ENCODE results near the gene HOXC5.

Gene HOXC5

DNA sequence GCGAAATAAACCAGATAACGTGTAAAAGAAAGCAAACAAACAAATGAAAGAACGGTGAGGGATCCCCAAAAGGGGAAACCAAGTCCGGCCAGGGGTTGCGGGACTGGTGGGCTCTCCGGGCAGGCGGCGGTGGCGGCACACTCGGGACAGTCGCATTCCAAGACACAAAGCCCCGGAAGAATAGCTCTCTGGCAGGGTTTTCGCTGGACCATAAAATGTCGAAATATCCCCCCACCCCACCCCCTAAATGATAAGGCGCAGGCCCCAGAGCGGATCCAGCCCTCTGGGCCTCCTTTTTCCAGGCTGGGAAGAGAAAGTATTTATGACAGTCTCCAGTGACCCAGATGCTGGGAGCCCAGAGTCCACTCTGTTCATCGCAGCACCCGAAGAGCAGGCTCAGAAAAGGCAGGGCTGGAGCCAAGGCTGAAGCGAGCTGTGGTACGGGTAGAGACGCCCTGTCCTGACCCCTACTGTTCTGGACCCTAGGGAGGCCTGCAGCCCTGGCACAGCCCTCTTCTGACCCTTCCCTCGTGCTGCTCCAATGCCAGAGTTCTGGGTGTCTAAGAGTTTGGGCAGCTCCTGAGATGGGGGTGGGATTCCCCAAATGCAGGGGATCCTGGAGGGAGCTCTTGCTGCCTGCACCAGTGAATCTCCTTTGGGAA is 26.2 kb upstream of the HOXC5 start:
- DNase-seq (ENCODE audit: low read depth in 2 of 2) = no peak

DNA sequence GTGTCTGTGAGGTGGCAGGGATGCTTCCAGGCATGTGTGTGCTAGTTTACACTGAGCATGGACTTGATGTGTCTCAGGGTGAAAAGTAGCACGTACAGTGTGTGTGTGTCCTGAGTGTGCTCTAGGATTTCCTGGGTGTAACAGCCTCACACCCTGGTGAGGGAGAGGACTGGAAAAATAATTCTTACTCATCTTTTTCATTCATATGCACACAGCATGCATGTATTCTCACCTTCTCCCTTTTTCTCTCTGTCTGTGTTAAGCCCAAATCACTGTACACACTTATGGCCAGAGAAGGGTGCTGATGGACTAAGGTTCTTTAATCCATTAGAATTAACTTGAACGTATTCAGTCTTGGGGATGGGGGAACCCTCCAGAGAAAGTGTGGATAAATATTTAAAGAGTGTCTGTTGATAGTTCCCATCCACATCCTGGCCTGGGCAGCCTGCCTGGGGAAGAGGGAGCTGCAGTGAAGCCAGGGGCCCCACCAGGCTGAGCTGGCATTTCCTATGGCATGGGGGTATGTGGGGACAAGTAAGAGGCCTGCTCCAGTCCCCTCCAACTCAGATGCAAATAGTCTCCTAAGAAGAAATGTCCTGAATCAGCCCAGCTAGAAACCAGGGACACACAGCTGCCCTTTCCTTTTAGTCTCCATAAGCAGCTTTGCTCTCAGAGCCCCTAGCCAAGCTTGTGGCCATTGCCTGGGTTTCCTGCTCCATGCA is 25.2 kb upstream of the HOXC5 start:
- no peak for DNase-seq (ENCODE audit: low read depth in 2 of 2)

DNA sequence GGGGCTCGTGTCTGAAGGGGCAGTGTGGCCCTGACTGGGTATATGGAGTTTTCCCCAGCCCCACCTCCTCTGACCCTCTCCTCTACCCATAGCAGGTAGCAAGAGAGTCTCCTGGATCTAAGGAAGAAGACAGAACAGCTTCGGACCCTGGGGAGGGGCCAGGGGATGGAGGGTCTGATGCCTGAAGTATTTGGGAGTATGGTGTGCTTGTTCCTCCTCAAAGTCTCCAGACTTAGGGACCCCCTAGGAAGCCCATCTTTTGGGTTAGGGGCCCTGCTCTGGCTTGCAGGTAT is 24.6 kb upstream of the HOXC5 start:
- DNase-seq (ENCODE audit: low read depth in 2 of 2) = no peak

DNA sequence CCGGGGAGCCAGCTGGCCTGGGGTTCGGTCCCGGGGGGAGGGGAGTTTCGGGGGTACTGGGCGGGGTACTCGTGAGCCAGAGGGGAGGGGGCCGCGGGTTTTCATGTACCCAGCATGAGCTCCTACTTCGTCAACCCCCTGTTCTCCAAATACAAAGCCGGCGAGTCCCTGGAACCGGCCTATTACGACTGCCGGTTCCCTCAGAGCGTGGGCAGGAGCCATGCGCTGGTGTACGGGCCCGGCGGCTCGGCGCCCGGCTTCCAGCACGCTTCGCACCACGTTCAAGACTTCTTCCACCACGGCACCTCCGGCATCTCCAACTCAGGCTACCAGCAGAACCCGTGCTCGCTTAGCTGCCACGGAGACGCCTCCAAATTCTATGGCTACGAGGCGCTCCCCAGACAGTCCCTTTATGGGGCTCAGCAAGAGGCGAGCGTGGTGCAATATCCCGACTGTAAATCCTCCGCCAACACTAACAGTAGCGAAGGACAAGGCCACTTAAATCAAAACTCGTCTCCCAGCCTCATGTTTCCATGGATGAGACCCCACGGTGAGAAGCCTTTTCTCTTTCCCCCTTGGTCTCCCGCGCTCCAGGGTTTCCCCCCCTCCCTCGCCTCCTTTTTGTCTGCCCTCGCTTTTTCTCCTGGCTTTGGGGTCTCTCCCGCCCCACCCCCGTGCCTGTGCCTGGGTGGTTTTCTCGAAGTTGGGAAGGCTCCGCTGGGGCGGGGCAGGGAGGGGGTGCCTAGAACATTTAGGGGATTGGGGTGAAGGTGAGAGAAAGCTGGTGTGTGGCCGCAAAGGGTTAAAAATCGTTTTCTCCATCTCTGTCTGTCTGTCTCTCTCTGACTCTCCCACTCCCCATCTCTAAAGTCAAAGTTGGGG is 23.4 kb upstream of the HOXC5 start:
- DNase-seq (ENCODE audit: low read depth in 2 of 2) = peak in 1 of 2 donors; percentile 39

DNA sequence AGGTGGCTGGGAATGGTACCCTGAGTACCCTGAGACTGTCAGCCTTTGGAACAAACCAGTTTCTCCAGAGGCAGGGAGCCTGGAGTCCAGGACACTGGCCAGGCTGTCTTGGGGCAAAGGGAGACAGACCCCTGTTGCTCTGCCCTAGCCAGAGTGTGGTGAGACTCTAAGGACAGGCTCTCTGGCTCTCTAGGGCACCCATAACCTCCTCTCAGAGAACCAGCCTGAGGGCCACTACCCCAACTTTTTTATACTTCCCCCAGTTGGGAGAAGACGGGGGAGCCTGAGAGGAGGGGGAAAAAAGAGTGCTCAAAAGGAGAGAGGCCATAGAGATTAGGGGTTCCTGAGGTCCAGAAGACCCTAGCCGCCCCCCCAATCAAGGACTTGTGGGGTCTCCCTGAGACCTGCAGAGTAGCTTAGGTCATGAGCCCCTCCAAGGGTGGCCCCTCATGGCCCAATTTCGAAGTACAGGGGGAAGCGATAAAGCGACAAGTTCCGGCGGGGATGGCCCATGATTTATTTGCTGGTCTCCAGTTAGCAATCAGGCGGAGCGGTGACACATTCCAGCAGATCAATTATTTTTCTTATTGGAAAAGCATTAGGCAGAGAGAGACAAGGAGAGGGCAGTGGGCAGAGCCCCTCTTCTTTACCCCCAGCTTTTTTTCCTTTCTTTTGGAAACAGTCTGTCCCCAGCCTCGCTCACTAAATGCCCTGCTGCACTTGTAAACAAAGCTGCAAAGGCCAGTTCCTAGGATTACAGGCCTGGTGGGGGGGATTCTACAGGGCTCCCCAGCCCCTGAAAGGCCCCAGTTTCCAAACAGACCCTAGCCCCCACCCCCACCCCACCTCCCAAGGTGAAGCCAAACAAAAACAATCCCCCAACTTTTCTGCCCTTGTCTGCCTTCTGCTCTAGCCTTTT is 22.5 kb upstream of the HOXC5 start:
- DNase-seq (ENCODE audit: low read depth in 2 of 2) = no peak

GRCh38 chr12:54010972-54011664 is 21.7 kb upstream of the HOXC5 start:
- DNase-seq (ENCODE audit: low read depth in 2 of 2) = no peak

GRCh38 chr12:54011665-54012532 is 21.0 kb upstream of the HOXC5 start:
- no peak for DNase-seq (ENCODE audit: low read depth in 2 of 2)

DNA sequence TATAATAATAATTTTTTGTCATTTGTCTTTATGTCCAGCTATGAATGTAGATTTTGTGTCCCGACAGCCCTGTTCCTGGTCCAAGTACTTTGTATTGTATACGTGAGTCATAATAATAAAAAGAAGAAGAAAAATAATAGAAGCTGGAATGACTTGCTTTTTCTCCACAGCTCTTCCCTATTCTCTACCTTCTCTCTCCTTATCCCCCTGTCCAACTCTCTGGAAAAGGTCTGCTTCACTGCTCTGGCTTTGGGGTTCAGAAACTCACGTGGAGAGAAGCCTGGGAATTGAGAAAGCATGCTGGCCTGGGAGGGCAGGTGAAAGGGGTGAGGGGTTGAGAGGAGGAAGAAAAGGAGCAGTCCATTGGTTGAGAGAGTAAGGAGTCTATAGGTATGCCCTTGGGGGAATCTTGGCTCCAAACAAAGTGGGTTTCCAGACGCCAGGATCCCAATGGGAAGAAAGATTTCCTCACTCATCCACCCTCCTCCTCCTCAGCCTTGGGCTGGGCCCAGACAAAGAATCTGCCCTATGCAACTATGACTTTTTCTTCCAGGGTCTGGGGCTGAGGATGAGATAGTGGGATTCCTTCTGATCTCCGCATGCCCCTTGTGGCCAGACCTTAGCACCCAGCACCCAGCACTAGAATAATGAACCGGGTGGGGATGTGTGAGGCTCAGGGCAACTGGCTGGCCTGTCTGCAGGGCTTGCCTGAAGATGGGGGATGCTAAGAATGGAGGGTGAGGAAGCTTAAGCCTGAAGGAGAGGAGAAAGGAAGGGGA is 20.0 kb upstream of the HOXC5 start:
- no peak for DNase-seq (ENCODE audit: low read depth in 2 of 2)

DNA sequence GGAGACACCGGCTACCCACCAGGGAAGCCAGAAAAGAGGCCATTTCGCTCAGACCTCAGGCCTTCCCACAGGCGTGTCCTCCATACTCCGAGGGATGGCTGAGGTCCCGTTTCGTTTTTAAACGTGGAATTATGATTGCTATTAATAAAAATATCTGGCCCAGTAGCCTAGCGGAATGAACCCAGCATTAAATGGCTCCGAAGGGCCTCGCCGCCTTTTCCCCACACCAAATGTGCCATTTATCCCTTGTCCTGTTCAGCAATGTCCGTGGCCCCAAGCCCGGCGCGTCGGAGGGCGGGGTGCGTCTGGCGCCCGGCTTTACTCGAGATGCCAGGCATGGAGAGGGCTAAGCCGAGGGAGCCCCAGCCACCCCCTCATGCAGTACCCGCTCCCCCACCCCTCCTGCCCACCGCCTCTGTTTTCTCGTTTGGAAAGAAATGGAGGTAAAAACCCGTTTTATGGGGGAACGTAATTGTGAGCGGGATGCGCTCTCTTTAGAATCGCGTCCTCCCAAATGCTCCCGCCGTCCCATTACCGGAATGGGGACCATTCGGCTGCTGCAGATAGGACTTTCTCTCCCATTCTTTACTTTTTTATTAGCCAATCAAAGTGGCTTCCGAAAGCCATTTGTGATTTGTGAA is 18.4 kb upstream of the HOXC5 start:
- no peak for DNase-seq (ENCODE audit: low read depth in 2 of 2)

DNA sequence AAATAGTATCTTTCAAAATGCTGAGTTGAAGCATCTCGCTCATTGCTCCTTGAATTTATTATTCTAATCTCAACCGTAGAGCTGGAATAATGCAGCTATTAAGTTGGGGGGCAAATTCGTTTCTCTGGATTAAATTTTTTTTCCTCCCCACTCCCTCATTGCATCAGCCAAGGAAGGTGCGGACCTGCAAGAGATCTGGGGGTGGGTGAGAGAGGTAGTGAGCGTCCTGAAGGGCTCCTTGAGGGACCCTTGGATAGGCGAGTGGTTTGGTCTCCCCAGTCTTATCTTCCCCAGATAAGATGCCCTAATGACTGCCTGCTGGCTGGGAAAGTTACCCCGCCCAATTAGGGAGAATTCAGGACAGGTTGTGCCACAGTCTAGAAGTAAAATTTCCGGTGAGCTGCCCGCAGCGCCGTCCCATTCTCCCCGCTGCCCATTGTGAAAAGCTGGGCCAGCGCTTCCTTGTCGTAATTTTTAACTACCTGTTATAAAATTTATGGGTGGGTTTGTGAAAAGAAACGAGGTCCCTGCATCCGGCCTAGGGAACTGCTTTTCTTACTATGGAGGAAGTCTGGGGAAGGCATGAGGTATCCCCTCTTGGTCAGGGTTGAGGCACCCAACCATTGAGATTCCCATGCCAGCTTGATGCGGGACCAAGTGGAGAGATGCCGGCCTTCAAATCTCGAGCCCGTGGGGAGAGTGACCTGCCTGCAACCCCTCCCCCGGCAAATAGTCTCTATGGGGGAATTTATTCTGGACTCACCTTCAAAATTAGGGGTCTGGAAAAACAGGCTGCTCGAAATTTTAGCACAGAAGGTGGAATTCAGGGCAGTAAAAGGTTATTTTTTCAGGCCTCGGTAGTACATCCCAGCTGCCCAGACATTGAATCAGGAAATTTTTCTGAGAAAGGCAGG is 17.6 kb upstream of the HOXC5 start:
- DNase-seq (ENCODE audit: low read depth in 2 of 2) = no peak

- no peak for DNase-seq (ENCODE audit: low read depth in 2 of 2)
Measured at GRCh38 chr12:54016051-54016450, 16.8 kb upstream of the HOXC5 start.

- DNase-seq (ENCODE audit: low read depth in 2 of 2) = no peak
Measured at GRCh38 chr12:54016478-54016964, 16.3 kb upstream of the HOXC5 start.

DNA sequence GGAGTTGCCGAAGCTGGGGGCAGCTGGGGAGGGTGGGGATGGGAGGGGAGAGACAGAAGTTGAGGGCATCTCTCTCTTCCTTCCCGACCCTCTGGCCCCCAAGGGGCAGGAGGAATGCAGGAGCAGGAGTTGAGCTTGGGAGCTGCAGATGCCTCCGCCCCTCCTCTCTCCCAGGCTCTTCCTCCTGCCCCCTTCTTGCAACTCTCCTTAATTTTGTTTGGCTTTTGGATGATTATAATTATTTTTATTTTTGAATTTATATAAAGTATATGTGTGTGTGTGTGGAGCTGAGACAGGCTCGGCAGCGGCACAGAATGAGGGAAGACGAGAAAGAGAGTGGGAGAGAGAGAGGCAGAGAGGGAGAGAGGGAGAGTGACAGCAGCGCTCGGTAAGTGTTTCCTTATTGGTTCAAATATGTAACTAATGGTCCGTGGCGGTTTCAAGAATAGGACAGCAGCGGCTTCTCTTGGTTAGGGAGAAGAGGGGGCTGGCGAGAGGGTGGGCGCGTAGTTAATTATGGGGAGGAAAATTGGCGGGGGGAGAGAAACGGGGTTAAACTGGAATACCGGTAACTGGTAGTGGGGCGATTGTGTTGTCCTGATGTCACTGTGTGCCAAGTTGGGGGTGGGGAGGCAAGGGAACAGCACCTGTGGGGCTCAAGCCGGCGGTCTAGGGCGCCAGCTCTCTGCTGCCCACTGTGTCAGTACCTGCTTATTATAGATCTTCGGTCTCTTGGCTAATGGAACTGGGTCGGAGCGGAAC is 15.6 kb upstream of the HOXC5 start:
- DNase-seq (ENCODE audit: low read depth in 2 of 2) = no peak

GRCh38 chr12:54017878-54018467 is 14.9 kb upstream of the HOXC5 start:
- DNase-seq (ENCODE audit: low read depth in 2 of 2) = peak; percentile 45 to 62

GRCh38 chr12:54018468-54018984 is 14.3 kb upstream of the HOXC5 start:
- DNase-seq (ENCODE audit: low read depth in 2 of 2) = no peak

Measured in stimulated activated CD4-positive, alpha-beta T cell treated with anti-CD3 and anti-CD28 coated beads, Interleukin-1b, Interleukin-23, amount 100 ng/mL, for 4 hours (primary cell).